Stimulated activated CD4-positive, alpha-beta T cell treated with anti-CD3 and anti-CD28 coated beads, Interleukin-2, amount 100 ng/mL, for 48 hours (primary cell): ENCODE results near the gene TMC5.
"Not testable (repeated sequence)": the region's sequence is repeated elsewhere in the genome, so short reads cannot be mapped to it uniquely, and the experiment has no call there.

Experiments
- DNase-seq, 2 donors: peaks; one replicate each; pipeline ENCODE4 v3.0.0-alpha.2; 2020

TMC5 gene

DNA sequence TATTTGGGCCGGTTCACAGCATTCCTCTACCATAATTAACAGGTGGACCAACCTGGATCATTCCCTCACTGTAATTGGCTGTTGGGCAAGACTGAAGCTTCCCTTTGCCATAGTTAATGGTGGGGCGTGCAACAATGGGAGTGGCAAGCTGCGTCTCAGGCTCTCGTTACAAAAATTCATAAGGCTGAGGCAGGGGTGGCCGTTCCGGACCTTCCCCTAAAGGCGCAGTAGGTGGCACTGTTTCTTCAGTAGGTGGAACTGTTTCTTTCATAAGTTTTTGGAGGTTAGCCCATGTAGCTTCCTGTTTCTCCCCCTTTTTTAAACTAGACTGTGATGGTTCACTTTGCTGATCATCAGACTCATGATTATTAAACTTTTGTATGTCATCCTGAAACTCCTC is 17.0 kb upstream of the TMC5 start:
- no peak for DNase-seq

DNA sequence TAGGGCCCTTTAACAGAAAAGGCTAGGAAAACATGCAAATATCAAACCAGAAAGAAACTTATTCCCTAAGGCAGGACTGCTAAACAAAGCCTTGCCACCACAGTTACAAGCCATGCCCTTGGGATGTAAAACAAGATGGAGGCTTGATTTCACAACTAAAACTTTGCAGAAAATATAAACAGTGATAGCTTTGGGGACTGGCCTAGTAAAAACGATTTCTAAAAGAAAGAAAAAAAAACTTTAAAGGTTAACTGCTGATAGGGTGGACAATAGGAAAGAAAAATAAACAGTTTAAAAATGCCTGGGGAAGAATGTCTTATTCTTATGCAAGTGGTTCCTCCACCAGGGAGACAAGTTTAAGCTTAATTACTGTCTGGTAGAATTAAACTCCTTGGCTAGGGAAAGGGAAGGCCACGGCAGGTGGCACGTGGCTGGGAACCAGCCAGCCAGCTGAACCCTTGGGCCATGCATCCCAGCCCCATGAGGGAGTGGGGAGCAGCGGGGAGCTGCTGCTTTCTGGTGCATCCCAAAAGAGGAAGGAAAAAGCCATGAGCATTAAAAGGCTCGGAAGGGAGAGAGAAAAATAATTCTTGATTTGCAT is 10.7 kb upstream of the TMC5 start:
- no peak for DNase-seq

DNA sequence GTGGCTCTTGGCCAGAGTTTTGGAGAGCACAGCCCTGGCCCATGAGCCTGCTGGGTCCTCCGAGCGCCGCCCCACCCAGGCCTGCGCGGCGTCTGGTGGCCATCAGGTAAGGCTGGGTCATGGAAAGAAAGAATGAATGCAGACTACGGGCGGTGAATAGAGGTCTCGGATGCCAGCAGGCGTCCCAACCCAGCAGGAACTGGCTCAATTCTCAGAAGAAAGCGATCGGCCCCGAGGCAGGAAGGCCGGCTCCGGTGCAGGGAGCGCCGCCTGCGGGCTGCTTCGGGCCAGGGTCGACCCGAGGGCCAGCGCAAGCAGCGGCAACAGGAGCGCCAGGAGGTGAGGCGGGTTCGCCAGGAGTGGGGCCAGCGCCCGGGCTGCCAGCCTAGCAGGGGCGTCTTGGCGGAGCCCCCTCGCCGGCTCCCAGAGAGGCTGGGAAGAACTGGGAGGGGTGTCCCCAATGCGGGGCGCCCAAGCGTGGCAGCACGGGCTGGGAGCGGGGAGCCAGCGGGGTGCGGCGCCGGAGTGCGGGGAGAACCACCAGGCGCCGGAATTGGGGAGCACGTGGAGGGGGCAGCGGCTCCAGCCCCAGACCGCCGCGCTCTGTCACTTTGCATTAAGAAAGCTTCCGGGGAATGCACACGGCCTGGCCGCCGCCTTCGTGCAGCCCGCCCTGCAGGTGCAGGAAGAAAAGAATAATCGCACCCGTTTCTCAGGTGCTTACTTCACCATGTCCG is 7.1 kb upstream of the TMC5 start:
- peak in 1 of 2 donors; percentile 1 for DNase-seq

DNA sequence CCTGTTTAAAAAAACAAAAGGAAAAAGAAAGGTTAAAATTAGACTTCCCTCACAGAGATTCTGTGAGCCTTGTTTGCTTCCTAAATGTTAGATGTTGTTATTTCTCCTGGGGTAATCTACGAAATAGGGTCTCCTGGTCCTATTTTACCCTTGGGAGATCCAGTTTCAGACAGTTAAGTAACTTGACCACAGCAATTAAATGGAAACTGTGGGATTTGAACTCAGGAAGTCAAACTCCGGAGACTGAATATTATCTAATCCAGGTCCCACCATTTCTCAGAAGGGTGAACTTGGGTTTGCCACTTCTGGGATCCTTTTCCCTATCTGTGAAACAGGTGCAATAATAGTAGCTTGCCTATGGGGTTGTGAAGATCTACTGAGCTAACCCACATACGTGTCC is 6.4 kb upstream of the TMC5 start:
- no peak for DNase-seq

DNA sequence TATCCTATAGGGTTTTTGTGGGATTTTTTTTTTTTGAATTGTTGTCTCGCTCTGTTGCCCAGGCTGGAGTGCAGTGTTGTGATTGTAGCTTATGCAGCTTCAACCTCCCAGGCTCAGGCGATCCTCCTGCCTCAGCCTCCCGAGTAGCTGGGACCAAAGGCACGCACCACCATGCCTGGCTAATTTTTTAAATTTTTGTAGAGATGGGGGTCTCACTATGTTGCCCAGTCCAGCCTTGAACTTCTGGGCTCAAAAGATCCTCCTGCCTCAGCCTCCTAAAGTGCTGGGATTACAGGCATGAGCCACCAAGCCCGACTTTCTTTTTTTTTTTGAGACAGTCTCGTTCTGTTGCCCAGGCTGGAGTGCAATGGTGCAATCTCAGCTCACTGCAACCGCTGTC is 5.6 kb upstream of the TMC5 start:
- DNase-seq = not testable (repeated sequence)

DNA sequence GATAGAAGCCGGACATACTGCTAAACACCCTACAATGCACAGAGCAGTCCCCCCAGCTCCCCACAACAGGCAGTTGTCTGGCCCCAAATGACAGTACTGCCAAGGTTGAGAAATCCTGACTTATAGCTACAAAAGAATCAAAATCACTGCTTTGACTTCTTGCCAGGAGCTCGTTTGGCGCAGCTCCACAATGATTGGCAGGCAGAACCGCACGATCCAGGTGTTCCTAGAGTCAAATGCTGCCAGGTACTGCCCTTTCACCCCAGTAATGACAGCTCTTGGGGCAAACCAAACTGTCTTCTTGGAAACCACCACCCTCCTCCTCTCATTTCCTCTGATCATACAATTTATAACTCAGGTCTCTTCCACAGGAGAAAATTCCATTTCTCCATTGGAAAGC is 2.2 kb upstream of the TMC5 start:
- DNase-seq = no peak

DNA sequence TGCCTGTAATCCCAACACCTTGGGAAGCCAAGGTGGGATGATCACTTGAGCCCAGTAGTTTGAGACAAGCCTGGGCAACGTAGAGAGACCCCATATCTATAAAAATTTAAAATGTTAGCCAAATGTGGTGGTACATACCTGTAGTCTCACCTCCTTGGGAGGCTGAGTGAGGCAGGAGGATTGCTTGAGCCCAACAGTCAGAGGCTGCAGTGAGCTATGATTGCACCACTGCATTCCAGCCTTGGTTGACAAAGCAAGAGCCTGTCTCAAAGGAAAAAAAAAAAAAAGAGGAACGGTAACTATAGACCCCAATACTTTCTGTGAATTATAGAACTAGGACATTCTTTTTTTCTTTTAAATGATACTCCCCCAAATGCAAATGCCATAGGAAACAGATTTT is 1.8 kb upstream of the TMC5 start:
- DNase-seq = no peak

DNA sequence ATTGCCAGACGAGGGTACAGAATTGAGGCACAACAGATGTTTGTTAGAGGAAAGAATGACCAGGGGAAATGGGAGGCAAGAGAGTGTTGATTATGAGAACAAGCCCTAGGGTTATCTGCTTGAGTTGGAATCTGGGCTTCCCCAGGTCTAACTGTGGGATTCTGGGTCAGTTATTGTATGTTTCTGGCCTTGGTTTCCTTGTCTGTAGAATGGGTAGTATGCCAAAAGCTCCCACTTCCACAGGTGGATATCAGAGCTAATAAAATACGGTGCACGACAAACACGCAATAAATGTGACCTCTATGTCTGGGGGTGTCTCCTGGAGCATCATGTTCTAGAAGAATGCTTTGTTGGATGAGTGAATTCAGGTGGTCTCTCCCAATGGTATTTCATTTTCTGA is 517 bp downstream of the TMC5 start:
- DNase-seq = no peak

DNA sequence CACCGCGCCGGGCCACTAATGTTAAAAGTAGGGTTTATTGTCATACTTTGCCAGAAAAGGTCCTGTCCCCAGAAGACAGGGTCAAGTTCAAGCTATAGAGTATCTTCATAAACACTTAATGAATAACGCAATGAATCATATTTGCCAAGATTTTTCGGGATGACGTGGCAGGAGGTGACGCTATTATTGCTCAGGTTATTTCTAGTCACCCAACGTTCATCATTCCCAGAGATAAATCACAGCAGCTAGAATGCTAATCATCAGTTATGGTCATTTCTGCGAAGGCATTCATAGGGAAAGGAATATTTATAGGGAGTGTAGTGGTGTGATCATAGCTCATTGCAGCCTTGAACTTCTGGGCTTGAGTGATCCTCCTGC is 2.0 kb downstream of the TMC5 start:
- no peak for DNase-seq

DNA sequence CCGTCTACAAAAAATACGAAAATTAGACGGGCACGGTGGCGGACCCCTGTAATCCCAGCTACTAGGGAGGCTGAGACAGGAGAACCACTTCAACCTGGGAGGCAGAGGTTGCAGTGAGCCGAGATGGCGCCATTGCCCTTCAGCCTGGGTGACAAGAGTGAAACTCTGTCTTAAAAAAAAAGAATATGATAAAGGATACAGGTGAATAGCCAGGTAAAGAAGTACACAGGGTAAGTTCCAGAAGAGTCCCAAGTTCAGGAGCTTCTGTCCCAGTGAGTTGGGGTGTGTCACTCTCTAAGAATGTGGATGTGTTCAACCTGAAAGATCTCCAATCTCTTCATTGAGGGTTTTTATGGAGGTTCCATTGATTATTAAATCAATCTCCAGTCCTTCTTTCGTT is 6.8 kb downstream of the TMC5 start:
- no peak for DNase-seq

DNA sequence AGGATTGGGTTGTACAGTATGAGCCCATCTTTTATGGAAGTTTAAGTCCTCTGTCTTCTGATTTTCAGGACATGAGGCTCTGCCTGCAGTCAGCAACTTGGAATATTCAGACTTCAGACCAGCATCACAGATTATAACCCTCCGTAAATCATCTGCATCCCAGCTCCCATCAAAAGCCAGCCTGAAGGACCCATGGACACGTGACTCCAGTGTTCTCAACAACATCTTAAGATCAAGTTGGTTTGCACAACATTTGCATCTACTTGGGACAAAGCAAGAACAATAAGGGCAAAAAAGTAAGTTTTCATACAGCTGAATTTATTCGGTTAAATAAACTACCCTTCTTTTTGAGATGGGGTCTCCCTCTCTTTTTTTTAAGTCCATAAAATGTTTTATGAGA is 12.7 kb downstream of the TMC5 start:
- no peak for DNase-seq

DNA sequence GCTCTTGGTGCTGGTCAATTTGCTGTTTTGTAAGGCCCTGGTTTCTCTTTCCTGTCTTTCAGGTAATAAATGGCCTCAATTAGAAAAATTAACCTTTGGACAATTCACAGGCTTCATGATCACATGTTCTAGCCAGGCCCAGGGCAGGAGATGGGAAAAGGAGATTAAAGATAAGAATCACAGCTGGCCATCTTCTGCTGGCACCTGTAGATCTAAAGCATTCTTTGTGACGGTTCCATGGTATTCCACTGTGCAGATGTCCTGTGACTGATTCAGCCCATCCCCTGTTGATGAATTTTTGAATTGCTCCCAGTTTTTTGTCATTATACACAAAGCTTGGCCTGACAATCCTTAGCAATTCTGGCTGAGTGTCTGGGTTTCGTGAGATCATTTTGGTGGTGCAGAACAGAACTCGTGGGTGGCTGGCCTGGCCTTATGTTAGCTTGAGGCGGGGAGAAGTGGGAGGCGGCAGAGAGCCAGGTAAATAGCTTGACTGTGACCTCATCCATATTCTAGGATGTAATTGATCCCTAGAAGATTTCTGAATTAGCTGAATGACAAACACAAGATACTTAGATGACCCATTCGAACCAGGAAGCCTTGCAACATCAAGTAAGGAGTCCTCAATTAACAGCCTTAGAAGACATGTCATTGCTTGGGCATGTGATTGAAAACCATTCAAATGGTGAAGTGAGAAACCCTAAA is 14.1 kb downstream of the TMC5 start:
- DNase-seq = no peak

DNA sequence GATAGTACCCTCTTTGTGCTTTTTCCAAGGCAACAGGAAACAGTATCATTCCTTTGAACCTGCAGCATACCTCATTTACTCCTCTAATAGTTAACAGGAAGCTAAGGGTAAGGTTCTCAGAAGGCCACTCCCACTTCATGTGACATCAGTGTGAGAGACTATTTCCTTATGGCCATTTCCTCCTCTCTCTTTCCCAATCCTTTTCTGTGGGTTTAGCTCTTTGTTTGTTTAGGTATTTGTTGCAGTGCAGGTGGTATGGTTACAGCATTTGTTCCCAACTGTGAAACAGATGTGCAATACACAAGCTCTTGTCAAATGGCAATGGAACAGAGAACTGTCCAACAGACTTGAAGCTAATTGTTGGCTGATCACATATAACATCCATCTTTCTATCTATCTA is 14.7 kb downstream of the TMC5 start:
- no peak for DNase-seq

DNA sequence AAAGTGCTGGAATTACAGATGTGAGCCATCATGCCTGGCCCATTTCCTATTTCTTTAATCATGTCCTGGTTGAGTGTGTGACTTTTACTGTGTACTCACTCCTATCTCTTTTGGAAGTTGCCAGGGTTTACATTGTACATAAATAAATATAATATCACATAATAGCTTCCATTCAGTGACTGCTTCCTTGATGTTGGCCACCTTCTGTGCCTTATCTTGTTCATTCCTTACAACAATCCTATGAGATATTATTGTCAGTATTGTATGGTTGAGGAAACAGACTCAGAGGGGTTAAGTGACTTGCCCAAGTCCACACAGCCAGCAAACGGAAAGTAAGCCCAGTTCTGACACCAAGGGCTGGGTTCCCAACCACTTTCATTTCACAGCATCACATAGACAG is 16.9 kb downstream of the TMC5 start:
- no peak for DNase-seq

DNA sequence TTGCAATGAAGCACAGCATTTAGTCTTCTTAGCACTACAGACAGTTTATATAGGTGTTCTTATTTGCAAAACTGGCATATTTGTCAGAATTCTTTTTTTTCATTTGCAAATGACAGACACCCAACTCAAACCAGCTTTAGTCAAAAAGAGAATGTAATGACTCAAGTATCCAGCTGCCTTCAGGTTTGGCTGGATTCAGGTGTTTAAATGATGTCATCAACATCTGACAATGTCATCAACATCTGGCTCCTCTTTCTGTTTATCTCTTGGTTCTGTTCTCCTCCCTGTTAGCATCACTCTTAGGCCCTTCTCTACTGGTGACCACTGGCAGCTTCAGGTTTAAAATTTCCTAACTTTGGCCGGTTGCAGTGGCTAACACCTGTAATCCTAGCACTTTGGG is 18.9 kb downstream of the TMC5 start:
- no peak for DNase-seq

DNA sequence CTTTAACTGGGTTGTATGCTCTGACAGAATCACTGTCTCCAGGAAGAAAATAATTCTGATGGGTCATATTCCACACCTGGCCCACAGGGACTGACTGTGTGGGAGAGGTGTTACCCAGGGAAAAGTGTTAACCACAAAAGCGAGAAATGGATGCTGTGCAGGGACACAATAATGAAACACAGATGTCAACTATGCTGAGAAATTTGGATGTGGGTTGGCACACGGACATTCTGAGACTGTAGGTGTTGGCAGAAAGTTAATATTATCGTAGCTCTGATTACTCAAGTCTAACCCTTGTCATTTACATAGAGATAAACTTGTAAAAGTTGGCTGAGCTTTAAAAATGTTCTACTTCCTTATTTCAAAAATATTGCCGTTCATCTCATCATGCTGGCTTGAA is 19.6 kb downstream of the TMC5 start:
- no peak for DNase-seq

DNA sequence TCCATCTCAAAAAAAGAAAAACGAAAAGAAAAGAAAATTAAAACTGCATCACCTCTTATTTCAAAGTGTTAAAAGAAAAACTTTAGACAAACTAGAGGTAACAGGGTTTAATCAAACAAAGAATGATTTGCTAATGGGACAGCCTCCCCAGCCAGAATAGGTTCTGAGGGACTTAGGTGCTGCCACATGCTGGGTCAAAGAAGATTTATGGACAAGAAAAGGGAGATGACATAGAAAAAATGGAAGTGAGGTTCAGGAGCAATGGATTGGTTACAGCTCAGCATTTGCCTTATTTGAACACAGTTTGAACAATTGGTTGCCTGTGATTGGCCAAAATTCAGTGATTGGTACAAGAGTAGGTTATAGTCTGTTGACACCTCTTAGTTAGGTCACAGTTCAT is 21.1 kb downstream of the TMC5 start:
- no peak for DNase-seq

DNA sequence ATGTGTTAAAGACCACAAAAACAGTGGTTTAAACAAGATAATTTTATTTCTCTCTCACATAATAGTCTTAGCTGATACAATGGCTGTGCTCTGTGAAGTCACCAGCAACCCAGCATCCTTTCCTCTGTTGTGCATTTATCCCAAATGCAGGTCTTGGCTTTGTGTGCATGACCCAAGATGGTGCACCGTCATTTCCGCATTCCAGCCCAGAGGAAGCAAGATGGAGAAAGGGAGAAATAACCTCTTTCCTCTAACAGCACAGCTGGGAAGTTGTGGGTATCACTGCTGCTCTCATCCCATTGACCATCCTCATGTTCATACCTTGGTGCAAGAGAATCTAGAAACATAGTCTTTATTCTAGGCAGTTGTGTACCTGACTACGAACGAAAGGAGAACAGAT is 21.8 kb downstream of the TMC5 start:
- no peak for DNase-seq

DNA sequence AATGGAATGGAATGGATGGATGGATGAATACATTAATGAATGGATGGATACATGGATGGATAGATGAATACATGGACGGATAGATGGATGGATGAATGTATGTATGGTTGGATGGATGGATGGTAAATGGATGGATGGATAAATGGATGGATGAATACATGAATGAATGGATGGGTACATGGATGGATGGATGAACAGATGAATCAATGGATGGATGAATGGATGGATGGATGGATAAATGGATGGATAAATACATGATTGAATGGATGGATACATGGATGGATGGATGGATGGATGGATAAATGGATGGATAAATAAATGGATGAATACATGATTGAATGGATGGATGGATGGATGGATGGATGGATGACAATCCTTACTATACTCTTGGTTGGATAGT is 26.0 kb downstream of the TMC5 start:
- no peak for DNase-seq

DNA sequence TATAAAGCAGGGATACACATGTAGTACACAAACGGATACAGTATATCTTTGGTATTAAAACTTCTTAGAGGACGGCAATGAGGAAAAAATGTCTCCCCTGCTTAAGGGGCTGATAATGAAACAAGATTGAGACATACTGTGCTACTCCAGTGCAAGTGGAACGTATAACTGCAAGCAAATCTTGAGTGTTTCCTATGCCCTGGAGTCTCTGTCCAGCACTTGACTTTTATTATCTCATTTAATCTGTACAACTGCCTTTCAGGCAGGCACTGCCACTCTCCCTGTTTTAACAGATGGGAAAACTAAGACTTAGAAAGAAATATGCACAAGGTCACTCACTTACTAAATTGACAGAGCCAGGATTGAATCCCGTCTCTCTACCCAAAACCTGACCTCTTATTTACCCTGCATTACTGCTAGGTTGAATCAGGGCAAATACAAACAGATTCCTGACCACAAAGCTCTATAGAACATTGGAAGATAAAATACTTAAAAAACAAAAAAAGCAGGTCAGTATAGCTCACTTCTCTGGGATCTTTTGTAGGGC is 28.7 kb downstream of the TMC5 start:
- no peak for DNase-seq

DNA sequence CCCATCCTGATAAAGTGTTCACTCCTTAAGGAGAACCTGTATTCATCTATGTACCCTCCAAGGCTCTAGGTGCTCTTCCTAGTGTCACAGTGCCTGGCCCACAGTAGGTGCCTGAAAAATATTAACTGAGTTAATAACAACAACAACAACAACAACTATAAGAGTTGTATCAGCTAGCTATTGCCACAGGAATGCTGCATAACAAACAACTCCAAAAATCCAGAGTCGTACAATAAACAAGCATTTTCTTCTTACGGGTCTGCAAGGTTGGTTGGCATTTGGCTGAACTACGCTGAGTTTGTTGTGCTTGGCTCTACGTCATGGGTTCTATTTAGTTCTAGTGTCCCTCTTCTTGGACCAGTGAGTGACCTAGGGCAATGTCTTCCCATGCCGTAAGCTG is 29.2 kb downstream of the TMC5 start:
- no peak for DNase-seq

DNA sequence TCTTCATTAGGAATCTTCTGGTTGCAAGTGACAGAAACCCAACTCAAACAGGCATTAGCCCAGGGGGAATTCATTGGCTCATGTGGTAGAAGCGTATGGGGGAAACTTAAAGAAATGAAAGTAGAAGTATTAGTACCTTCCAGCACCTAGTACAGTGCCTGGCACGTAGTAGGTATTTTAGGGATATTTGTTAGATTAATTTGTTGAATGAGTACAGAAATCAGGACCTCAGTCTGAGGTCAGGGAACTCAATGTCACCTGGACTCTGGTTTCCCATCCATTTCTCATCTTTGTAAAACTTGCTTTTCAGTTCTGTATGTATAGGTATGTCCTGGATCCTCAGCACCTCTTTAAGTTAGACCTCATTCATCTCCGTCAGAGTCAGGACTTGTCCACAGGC is 32.5 kb downstream of the TMC5 start:
- DNase-seq = no peak

DNA sequence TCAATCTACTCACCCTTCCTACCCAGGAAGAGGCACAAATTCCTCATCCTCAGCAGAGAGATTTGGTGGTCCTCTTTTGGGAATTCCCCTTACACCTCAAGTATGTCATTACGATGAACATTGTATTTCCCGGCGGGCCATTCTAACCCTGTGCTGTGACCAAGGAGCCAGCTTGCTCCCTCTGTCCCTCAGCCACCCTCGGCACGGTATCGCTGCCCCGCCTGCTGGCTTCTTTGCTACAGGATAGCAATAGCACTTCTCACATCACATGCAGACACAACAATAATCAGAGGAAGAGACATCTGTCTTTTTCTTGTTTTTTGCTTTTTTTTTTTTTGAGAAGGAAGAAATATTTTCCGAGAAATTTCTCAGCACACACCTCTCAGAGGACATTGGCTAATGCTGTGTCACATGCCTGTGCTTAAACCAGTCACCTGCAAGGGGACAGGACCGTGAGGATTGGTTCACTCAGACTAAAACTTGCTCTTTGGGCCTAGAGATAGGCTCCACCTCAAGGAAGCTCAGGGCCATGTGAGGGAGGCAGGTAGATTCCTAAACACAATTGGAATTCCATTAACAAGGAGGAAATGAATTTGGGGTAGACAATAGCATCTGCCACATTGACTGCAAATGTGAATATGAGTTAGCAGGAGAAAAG is 41.2 kb downstream of the TMC5 start:
- no peak for DNase-seq

DNA sequence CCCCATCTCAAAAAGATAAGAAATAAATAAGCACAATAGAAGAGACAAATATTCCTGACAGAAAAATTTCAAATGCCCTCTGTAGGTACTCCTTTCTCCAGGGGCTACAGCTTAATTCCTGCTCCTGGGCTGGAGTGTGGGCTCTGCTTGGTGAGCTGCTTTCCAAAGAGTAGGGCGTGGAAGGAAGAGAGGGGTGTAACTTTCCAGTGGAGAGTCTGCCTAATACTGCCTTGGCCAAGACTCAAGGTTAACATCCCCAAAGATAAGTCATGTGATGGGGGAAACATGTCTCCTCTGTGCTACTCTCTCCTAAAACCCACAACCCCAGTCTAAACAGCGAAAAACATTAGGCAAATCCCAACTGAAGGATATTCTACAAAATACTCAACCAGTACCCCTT is 42.7 kb downstream of the TMC5 start:
- no peak for DNase-seq
